Stimulated activated CD4-positive, alpha-beta T cell treated with anti-CD3 and anti-CD28 coated beads, Interleukin-4, amount 100 ng/mL, for 4 hours (primary cell): ENCODE measurements around the gene DIPK1A.

Experiments
- DNase-seq, 2 experiments: peaks; one replicate each; pipeline ENCODE4 v3.0.0-alpha.2; 2020

The DIPK1A gene

DNA sequence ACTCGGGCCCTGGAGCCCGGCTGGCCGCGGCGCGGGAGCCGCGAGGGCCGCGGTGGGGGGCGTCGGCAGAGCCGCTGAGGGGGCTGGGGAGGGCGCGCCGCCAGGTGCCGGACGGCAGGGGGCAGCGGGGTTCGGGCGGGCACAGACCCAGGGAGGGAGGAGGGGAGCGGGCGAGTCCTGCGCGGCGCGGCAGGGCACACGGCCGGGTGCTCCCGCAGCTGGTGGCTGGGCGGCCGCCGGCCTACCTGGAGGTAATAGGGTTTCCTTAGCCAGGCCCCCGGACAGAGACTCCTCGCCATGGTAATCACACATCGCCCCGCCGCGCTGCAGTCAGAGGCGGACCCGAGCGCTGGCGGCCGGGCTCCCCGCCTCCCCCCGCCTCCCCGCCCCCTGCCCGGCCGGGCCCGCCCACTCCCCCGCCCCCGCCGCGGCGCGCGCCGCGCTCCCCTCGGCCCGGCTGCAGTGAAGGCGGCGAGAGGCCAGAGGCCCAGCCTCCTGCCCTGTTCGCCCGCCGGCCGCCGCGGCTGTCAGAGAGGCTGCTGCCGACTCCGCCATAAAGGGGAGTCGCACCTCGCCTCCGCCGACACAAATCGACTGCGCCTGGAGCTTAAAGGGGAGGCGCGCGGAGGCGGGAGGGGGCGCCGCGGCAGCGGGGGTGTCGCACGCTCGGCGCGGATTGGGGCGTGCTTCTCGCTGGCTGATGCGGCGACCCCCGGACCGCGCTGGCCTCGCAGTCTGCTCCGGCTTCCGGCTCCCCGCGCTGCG lies at the start of gene DIPK1A:
Gene DIPK1A (minus strand): TSS at position 332 of the 765 bp plus-strand sequence. CDS start 33 bp downstream, at position 299.
- DNase-seq: peak; percentile 70 to 73

DNA sequence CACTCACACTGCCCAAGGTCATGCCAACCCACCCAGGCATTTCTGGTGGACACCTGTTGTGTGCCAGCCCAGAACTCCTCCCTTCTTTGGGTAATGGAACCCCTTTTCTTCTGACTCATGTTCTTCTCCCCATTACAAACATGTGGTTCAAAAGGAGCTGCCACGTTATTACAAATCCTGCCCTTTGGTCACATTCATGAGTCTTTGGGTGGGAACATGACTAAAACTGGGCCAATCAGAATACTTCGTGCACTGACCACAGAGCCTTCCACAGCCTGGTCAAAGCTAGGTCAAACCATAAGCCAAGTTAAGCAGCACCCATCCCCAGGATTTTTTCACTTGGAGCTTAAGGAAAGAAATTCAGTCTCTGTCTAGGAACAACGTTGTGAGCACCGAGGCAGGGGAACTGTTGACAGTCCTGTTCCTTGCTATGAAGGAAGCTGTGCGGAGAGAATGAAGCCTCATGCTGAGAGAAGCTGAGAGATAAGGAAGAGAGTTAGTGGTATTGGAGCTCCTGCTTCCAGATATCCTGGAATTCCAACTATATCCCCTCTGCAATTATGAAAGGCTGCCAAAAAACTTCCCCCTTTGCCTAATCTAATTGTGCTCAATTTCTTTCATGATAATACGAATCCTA lies 46.8 kb upstream of the DIPK1A start:
- DNase-seq: no peak

DNA sequence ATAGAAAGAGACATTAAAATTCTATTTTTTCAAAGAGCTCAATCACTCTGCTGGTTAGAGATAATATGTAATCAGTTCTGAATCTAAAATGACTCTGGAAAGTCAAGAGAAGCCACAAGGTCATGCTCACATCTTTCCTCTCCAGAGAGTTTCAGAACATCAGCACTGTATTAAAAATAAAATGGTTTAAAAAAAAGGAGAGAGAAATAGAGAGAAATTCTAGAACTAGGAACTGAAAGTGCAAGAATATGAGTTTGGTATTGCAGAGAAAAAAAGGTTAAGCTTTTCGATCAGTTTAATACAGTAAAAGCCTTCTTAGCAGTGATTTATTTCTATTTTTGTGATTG lies 44.0 kb upstream of the DIPK1A start:
- DNase-seq: no peak

DNA sequence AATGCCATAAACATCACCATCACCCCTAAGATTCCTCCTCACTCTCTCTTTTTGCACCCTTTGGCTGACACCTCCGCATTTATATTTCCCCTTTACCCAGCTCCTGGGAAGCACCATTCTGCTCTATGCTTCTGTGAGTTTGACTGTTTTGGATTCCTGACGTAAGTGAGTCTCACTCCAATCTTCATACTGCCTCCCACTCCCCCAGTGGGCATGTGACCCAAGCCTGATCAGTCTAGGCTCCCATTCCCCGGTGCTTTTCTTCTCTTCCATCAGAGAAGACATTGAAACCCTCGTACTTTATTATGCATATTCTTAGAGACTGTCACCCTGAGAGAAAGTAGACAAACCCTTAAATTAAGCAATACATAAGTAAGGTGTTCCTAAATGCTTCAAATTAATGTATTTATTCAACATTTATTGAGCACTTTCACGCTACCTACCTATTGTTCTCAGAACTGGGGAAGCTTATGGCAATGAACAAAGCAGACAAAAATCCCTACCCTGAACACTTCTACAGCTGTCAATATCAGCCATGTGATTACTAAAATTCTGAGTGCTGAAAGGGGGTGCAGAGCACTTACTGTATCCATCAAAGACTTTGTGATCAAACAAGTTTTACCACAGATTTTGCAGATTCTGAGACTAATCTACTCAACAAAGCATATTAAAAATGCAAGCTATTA lies 43.4 kb upstream of the DIPK1A start:
- no peak for DNase-seq

DNA sequence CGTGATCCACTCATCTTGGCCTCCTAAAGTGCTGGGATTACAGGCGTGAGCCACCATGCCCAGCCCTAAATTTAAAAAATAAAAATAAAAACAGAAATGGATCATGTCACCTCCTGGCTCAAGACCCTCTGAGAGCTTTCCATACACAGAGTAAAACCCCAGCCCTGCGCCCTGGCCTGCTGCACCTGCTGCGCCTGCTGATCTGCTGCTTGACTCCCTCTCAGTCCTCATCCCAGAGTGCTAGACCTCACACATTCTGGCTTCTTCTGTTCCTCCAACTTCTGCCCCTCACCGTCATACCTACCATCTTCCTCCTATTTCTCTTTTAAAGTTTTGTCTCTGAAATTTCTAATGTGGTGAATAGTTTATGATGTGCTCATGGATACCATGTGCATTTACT lies 42.7 kb upstream of the DIPK1A start:
- DNase-seq: no peak

DNA sequence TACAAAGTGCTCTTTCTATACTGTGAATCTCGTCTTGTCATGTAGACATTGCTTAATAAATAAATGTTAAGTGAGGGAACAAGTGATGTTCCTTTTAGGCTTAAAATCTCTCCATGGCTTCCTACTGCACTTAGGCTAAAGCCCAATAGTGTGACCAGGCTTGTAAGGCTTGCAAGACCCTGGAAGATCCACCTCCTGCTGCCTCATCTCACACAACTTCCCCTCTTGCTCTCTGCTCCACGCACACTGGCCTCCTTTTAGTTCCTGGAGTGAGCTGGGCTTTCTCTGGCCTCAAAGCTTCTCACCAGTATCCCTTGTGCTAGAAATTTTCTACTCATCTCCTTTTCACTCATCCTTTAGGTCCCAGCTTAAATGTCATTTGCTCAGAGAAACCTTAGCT lies 41.5 kb upstream of the DIPK1A start:
- no peak for DNase-seq

DNA sequence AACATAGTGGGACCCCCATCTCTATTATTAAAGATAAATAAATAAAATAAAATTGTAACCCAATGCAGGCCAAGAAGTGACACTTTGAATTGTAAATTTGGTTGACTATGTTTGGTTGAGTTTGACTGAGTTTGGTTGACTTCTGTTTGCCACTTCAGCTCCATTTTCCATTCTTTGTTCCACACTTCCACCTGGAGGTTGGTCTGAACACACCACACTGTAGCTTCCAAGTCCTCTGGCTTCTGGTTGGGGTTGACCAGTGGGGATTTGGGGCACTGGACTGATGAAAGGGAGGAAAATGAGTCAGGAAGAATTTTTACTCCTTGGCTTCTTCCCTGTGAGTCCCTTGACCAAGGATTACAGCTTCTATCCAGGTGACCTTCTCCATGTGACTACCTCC lies 40.6 kb upstream of the DIPK1A start:
- DNase-seq: no peak

DNA sequence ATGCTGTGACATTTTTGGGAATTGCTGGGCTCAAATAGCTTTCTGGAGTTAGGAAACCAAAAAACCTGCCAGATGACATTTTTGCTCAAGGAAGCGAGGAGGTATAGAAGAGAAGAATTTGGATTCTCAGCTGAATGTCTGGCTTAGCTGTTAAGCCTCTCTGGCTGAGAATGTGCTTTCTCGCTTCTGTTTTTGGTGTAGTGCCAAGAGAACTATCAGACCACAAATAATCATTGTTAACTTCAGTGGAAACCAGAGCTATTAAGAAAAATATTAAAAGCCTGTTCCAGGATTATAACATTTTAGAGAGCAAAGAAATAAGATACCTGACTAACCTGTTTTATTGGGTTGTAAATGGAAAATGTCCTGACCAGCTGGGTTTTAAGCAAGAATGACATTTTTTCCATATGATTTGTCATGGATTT lies 39.5 kb upstream of the DIPK1A start:
- no peak for DNase-seq

DNA sequence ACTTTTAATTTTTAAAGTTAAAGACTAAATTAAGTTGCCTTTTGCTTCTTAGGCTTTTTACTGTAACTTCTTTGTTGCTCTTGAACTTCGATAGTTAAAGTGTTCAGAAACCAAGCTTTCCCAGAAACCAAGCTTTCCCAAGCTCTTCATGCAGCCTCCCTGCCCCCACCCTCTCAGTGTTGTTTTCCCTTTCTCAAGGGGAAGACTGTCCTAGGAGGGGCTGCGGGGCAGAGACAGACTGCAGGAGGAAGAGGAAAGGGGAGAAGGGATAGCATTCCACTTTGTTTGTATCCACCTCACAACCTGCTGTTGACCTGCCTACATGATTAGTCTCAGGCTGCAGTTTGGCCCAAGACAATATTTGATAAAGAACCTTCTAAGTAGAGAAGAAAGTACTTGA lies 39.0 kb upstream of the DIPK1A start:
- no peak for DNase-seq

DNA sequence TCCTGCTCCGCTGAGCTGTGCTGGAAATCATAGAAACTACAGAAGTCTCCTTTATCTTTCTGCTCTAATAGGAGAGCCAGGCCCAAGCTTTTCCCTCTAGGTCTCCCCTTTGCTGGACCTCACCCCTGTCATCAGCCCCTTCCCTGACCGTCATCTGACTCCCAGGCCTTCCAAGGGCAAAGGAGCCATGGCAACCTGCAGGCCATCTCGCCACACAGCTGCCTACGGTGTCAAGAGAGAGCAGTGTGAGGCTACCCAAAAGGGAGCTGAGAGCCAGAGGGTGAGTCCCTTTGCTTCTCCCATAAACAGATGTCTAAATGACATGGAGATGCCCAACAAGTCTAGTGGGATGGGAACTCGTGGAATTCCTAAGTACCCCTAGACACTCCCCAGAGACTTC lies 37.6 kb upstream of the DIPK1A start:
- no peak for DNase-seq

DNA sequence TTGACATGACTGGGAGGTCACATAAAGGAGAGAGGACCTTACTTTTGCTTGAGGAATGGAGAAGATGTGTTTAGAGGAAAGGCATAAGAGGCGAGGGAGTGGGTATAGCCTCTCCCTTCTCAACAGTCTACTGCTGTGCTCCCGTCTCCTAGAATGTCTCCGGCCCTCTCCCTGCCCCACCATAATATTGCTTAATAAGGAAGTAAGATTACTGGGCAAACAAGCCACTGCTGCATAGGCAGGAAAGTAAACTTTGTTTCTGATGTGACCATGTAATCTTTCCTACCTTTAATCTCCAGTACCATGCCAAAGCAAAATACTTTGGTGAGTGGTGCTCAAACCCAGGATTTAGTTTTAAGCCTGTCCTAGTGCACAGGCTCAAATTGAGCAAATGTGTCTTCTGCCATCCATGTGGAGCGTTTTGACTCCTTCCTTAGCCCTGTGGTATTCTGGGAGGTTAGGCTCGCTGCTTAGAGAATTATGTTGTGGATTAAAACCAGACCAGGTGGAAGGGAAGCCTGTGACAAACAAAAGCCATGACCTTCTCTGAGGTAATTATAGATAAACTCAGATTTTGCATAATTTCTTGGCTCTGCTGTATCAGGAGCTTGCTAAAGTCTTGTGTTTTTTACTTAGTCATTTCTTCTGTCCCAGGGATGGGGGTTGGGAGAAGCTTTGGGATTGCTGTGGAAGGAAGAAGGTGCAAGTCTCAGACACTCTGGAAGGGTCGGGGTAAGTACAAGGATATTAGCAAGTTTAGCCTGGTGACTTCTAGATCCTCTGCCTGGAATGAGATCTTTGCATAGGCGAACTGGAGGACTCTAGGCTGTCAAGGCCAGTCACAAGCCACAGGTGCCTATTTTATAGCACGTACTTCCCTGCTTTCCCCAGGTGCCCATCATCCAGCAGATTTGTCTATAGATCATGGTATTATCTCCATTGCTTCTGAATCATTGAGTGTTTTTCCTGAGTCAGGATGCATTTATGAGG lies 34.5 kb upstream of the DIPK1A start:
- no peak for DNase-seq

DNA sequence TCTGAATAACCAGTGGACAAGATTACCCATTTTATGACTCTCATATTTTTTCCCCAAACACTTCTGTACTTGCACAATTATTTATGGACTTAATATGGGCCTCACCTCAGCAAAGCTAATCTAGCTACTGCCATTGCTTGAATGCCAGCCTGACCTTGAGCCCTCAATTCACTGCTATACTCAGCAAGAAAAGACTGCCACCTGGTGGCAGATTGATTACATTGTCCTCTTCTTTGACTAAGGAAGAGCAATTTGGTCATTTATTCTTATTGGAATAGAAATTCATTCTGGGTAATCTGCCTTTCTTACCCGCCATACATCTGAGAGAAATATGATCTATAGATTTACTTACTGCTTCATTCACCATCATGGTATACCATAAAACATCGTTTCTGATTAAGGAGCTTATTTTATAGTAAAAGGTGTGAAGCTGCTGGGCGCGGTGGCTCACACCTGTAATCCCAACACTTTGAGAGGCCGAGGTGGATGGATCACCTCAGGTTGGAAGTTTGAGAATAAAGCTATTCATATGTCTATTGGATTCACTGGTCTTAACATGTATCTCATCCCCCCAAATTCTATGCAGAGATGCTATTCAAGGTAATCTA lies 32.9 kb upstream of the DIPK1A start:
- DNase-seq: peak; percentile 38 to 66

DNA sequence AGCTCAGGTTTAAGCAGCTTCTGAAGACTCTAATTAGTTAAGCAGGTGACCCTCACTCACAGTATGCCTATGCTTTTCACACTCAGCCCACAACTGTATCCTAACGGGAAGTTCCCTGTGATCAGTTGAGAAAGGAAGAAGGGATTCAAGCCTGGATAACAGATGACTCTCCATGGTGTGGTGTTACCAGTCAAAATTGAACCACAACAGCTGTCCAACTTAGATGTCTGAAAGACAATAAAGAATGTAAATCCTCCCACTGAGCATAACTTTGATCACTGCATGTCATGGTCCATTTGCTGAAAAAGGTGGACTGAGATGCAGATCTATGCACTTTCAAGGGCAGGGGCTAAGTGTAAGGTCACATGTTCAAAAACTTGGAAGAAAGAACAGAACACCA lies 32.3 kb upstream of the DIPK1A start:
- DNase-seq: no peak

DNA sequence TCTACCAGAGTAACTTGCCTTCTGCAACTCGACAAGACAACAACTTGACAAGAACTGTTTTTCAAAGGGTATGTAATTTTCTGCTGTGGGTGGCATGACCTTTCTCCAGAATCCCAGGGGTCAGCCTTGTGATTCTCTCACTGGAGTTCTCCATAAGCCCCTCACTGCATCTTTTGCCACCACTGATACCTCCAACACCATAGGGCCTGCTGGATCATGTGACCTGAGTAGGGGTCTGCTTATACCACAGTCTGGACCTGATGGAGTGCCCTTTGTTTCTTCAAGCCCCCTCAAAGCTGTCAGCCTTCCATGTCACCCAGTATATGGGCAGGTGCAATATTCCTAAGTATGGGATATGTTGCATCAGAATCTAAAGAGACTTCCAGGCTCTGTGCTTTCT lies 31.6 kb upstream of the DIPK1A start:
- no peak for DNase-seq

DNA sequence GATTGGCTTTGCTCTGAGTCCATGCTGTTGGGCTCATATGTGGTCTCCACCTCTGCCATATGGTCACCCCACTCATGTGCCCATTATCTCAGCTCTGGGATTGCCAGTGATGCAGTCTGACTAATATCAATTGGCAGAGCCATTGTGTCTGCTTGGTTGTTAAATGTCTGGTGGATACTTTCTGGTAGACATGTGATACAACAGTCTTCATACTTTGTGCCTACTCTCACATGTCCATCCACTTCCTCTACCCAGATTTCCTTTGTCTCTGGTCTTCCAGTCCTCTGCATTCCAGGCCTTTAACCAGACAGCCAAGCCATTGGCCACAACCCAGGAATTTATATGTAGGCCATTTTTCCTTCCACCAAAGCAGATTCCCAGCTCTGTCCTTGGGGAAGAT lies 30.8 kb upstream of the DIPK1A start:
- no peak for DNase-seq

DNA sequence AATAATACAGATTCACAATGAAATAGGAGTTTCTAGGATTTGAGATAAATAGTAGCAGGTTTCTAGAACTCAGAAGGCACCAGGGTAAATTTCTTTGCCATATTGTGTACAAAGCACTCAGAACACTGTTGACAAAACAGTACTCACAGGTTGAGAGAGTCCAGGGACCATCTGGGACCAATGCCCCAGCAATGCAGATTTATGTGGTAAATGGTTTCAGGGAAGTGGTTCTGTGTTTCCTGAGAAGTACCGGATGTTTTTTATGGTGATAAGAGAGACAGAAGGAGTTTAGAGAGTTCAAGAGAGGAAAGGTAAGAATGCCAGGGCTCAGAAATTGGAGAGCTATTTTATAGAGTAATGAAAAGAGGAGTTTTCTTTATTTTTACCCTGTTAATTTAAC lies 29.6 kb upstream of the DIPK1A start:
- DNase-seq: no peak

DNA sequence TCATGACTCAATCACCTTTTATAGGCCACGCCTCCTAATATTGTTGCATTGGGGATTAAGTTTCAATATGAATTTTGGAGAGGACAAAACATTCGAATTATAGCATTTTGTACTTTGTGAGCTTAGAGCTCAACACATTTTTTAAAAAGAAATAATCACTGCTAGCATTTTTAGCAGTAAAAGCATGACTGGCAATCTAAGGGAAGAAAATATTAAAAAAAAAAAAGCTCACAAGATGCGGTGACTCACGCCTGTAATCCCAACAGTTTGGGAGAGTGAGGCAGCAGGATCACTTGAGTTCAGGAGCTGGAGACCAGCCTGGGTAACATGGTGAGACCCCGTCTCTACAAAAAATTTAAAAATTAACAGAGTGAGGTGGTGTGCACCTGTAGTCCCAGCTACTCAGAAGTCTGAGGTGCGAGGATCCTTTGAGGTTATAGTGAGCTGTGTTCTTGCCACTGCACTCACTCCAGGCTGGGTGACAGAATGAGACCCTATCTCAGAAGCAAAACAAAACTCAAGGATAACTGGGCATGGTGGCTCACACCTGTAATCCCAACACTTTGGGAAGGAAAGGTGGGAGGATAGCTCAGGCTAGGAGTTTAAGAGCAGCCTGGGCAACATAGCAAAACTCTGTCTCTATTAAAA lies 28.8 kb upstream of the DIPK1A start:
- no peak for DNase-seq

DNA sequence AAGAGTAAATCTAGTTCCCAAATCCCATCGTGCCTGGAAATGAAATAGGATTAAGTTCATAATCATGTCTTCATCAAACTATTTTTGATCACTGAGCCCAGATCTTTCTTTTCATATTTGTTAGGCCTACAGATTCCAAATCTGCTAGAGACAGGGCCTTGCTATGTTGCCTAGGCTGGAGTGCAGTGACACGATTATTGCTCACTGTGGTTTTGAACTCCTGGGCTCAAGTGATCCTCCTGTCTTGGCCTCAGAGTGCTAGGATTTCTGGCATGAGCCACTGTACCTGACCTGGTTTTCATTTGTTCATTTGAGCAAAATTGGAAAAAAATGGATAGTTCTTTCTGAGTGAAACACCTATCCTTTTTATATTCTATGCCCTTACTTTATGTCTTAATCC lies 28.0 kb upstream of the DIPK1A start:
- no peak for DNase-seq

DNA sequence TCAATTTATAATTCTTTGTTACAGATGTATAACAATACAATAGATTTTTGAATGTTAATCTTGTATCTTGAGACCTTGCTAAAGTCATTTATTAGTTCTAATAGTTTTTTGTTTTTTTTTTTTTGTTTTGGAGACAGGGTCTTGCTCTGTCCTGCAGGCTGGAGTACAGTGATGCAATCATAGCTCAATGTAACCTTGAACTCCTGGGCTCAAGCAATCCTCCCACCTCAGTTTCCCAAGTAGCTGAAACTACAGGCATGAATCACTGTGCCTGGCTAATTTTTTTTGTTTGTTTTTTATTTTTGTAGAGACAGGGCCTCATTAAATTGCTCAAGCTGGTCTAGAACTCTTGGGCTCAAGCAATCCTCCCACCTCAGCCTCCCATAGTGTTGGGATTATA lies 26.2 kb upstream of the DIPK1A start:
- DNase-seq: no peak

DNA sequence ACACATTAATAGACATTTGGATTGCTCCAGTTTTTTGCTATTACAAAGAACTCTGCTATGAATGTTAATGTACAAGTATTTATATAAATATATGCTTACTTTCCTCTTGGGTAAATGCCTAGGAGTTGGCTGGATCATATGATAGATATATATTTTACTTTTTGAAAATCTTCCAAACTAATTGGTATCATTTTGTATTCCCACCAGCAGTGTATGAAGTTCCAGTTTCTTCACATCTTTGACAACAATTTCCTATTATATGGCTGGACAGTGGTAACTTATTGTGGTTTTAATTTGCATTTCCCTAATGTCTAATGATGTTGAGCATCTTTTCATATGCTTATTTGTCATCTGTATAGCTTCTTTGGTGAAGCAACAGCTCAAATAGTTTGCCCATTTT lies 23.8 kb upstream of the DIPK1A start:
- no peak for DNase-seq

DNA sequence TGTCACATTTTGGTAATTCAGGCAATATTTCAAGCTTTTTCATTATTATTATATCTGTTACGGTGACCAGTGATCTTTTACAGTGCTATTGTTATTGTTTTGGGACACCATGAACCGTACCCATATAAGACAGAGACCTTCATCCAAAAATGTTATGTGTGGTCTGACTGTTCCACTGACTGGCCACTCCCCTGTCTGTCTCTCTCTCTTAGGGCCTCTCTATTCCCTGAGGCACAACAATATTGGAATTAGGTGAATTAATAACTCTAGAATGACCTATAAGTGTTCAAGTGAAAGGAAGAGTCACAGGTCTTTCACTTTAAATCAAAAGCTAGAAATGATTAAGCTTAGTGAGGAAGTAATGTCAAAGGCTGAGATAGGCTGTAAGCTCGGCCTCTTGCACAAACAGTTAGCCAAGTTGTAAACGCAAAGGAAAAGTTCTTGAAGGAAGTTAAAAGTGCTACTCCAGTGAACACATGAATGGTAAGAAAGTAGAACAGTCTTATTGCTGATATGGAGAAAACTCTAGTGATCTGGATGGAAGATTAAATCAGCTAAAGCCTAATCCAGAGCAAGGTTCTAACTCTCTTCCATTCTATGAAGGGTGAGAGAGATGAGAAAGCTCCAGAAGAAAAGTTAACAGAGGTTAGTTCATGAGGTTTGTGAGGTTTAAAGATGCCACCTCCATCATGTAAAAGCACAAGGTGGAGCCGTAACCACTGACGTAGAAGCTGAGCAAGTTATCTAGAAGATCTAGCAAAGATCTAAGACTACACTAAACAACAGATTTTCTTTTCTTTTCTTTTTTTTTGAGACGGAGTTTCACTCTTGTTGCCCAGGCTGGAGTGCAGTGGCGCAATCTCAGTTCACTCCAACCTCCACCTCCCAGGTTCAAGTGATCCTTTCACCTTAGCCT lies 19.7 kb upstream of the DIPK1A start:
- peak in 1 of 2 experiments; percentile 14 for DNase-seq
